K562 (cell line): ENCODE measurements around the gene COA6. TPM values are rescaled to one million over a fixed set of nuclear protein-coding genes. Genes with fewer than 3 reads are reported as not detected.

Source experiments
- ATAC-seq: fragments of 200-7000 bp; cut with Tn5 transposase; 3 replicates; pipeline ENCODE4 v1.9.1; 2020; ENCODE audit warnings: moderate library complexity
- BruUV-seq: library from RNA; stranded (reverse); fragments of 400-500 nt; replicated peaks from 2 replicates; lab custom pipeline; 2021; lab: Mats Ljungman, UMichigan
- CTCF ChIA-PET: fragments of 300-600 bp; formaldehyde crosslinking; extraction: SDS; loops from one replicate; lab custom pipeline; 2021; ENCODE audit warnings: low intra/inter-chr PET ratio; lab: Yijun Ruan, JAX
- POLR2A ChIA-PET: fragments of 300-600, 350-650 bp; sonication (Branson Sonifier 250); formaldehyde crosslinking; extraction: SDS; loops from one replicate; lab custom pipeline; 2021; ENCODE audit warnings: antibody characterized with exemption, inconsistent platforms; lab: Yijun Ruan, JAX
- DNase-seq, 4 experiments: peaks; one replicate each; pipeline versions ENCODE4 v3.0.0 to v3.0.0-alpha.2; 2011 to 2018; ENCODE audit warnings: low spot score in 3 of 4, mixed read lengths in 3 of 4; ENCODE audit errors: extremely low read depth in 1 of 4
- FAIRE-seq: peaks from 2 replicates; lab custom pipeline; 2011; peaks lifted over from hg19 to GRCh38; lab: Jason Lieb, UNC
- H2AFZ ChIP-seq: 2 replicates; pipeline ENCODE4 v1.6.0; 2011; ENCODE audit warnings: low read depth, low read length, control low read depth, inconsistent platforms
- H3K27ac ChIP-seq: fragments of 200-600 bp; 3 replicates; pipeline ENCODE4 v1.8.0; 2011; ENCODE audit warnings: low read depth, mild to moderate bottlenecking, control low read depth, inconsistent platforms, low read length, moderate library complexity, mixed read lengths; ENCODE audit errors: extremely low read depth
- H3K27me3 ChIP-seq, 2 experiments: fragments of 300-600 bp in 1 of 2; 2 replicates in 1 of 2; 3 replicates in 1 of 2; pipeline versions ENCODE4 v1.6.0 to v1.8.0; 2011; ENCODE audit warnings: inconsistent platforms in 2 of 2, low read length in 2 of 2, mild to moderate bottlenecking in 1 of 2, mixed read lengths in 1 of 2, moderate library complexity in 1 of 2; ENCODE audit not compliant: control insufficient read depth in 2 of 2, insufficient read depth in 2 of 2
- H3K36me3 ChIP-seq: fragments of 300-600 bp; 3 replicates; pipeline ENCODE4 v1.8.0; 2011; ENCODE audit warnings: mild to moderate bottlenecking, low read length, inconsistent platforms; ENCODE audit not compliant: control insufficient read depth, insufficient read depth
- H3K4me1 ChIP-seq, 2 experiments: fragments of 200-600 bp in 1 of 2; replicated peaks in 1 of 2; 2 replicates in 1 of 2; 3 replicates in 1 of 2; pipeline versions ENCODE4 v1.5.1 to v1.8.0; 2011; ENCODE audit warnings: inconsistent platforms in 2 of 2, low read length in 2 of 2, mild to moderate bottlenecking in 1 of 2, mixed read lengths in 1 of 2, moderate library complexity in 1 of 2; ENCODE audit not compliant: control insufficient read depth in 2 of 2, insufficient read depth in 2 of 2
- H3K4me2 ChIP-seq: 2 replicates; pipeline ENCODE4 v1.6.1; 2011; ENCODE audit warnings: low read length, control low read depth, inconsistent platforms, mixed read lengths; ENCODE audit not compliant: insufficient read depth
- H3K4me3 ChIP-seq: fragments of 200-600 bp; sonication (generic), shearing (Covaris generic); 2 replicates; pipeline ENCODE4 v1.5.1; 2016; ENCODE audit warnings: control low read depth, inconsistent platforms
- H3K79me2 ChIP-seq: fragments of 200-600 bp; 3 replicates; pipeline ENCODE4 v1.8.0; 2011; ENCODE audit warnings: low read length, inconsistent platforms; ENCODE audit not compliant: control insufficient read depth, insufficient read depth
- H3K9ac ChIP-seq, 2 experiments: 2 replicates each; pipeline versions ENCODE4 v1.6.0 to v1.6.1; 2011; ENCODE audit warnings: low read depth in 2 of 2, low read length in 2 of 2, control low read depth in 1 of 2, inconsistent platforms in 1 of 2, mild to moderate bottlenecking in 1 of 2, mixed read lengths in 1 of 2; ENCODE audit not compliant: insufficient read depth in 1 of 2
- H3K9me1 ChIP-seq: one replicate; pipeline ENCODE4 v1.6.0; 2011; ENCODE audit warnings: inconsistent platforms, mild to moderate bottlenecking, low read length, moderate library complexity; ENCODE audit not compliant: control insufficient read depth, insufficient read depth
- H3K9me3 ChIP-seq: replicated peaks from 2 replicates; pipeline ENCODE4 v1.5.1; 2011; ENCODE audit warnings: low read depth, low read length, inconsistent platforms; ENCODE audit not compliant: control insufficient read depth, insufficient read depth
- H4K20me1 ChIP-seq: replicated peaks from 2 replicates; pipeline ENCODE4 v1.6.1; 2011; ENCODE audit warnings: low read length, inconsistent platforms, mixed read lengths; ENCODE audit not compliant: control insufficient read depth, insufficient read depth
- ATF7 ChIP-seq: fragments of 450-650 bp; IDR thresholded peaks from 2 replicates; pipeline ENCODE4 v1.7.1; 2014; ENCODE audit warnings: mild to moderate bottlenecking, moderate library complexity
- CBX3 ChIP-seq, 2 experiments: IDR thresholded peaks; 1 replicate in 1 of 2; 2 replicates in 1 of 2; pipeline ENCODE4 v1.6.1; 2012; ENCODE audit warnings: inconsistent platforms in 2 of 2, low read length in 2 of 2, borderline replicate concordance in 1 of 2, control low read depth in 1 of 2
- GABPA ChIP-seq: fragments of 200-800 bp; sonication (Bioruptor generic); conservative IDR thresholded peaks from 2 replicates; pipeline ENCODE4 v1.6.1; 2016; ENCODE audit warnings: low read depth, missing genetic modification characterization, missing compliant biosample characterization
- HDAC2 ChIP-seq: fragments of 450-650 bp; IDR thresholded peaks from 2 replicates; pipeline ENCODE4 v1.6.1; 2016; ENCODE audit warnings: mild to moderate bottlenecking
- HMG20B ChIP-seq: fragments of 250-450 bp; sonication (Bioruptor Pico); IDR thresholded peaks from 2 replicates; pipeline ENCODE4 v1.5.0; 2021; ENCODE audit warnings: mild to moderate bottlenecking
- MGA ChIP-seq: fragments of 450-650 bp; IDR thresholded peaks from 2 replicates; pipeline ENCODE4 v1.6.1; 2016; ENCODE audit warnings: mild to moderate bottlenecking, moderate library complexity
- ZBTB2 ChIP-seq: fragments of 450-650 bp; IDR thresholded peaks from 2 replicates; pipeline ENCODE4 v1.6.1; 2016; ENCODE audit warnings: antibody characterized with exemption
- ZNF436 ChIP-seq: fragments of 250-450, 450-650 bp; sonication (Bioruptor Pico); formaldehyde crosslinking; IDR thresholded peaks from 2 replicates; pipeline ENCODE4 v1.7.0; 2020; ENCODE audit warnings: mild to moderate bottlenecking
- ZNF717 ChIP-seq: fragments of 250-450 bp; sonication (Bioruptor Pico); IDR thresholded peaks from 2 replicates; pipeline ENCODE4 v1.5.0; 2021
- WGBS: fragments of 100-300 bp; shearing (Covaris generic); methylation state at CpG from one replicate; pipeline ENCODE4 v1.1.6; 2016; ENCODE audit warnings: low coverage, mixed read lengths; ENCODE audit not compliant: insufficient coverage; ENCODE audit errors: missing lambda C conversion rate; 5-methylcytosine and 5-hydroxymethylcytosine counted together
- in situ Hi-C: fragments of 300-500 bp; cut with MboI; formaldehyde crosslinking; loops from 4 replicates; pipeline ENCODE4 v1.15.0; 2018; ENCODE audit warnings: inconsistent platforms, mixed read lengths
- intact Hi-C: fragments of 100-400 bp; cut with micrococcal nuclease; formaldehyde crosslinking; loops from 2 replicates; pipeline ENCODE4 v1.14.2; 2022
- polyA plus RNA-seq, 8 experiments: library from polyadenylated mRNA; depleted of rRNA in 4 of 8; stranded (reverse) in 5 of 8; unstranded in 3 of 8; fragments of >200 nt; fragmentation: Nextera tagmentation in 2 of 8; fragmentation: Illumina TruSeq in 1 of 8; extraction: Ambion mirVana in 2 of 8; extraction: Trizol in 1 of 8; gene quantifications; 2 replicates each; pipeline versions ENCODE4 v1.2.1 to v1.2.3, GENCODE V29; 2011 to 2014; ENCODE audit warnings: inconsistent platforms in 1 of 8, missing spikeins in 1 of 8
- total RNA-seq, 7 experiments: library from RNA; depleted of rRNA in 6 of 7; stranded (reverse); fragments of >200 nt in 6 of 7; fragmentation: Illumina TruSeq in 2 of 7; extraction: Trizol in 2 of 7; gene quantifications; 2 replicates each; pipeline versions ENCODE4 v1.2.1 to v1.2.3, GENCODE V29; 2011 to 2021; ENCODE audit warnings: low replicate concordance in 1 of 7

Gene COA6
- total and polyA plus RNA-seq, 9 of the 15 experiments (the other 6 are each of a cell fraction or from before 2014, with no cell fraction given), result 77.7 to 187 (median 134) TPM

- H3K4me3 ChIP-seq, result no peak overlapping the region
- H3K36me3 ChIP-seq, result peaks cover 6% of the 10 kb centered on the region
- ChIA-PET POLR2A (interaction anchor here (1.0 kb wide), 1 partner anchor 9 kb away, joined by 3 read pairs; no protein-coding TSS in a partner anchor), CTCF (no interaction called here)
- BruUV-seq, result no TSS peak
- ATAC-seq (no peak), DNase-seq (no peak), FAIRE-seq (no peak)
- H3K4me2 ChIP-seq, result 0 out of 2 replicates have a peak overlapping the region, but pooled peaks have one; percentile 0
- H4K20me1 ChIP-seq, result no peaks in the 10 kb centered on the region
- H3K27me3 ChIP-seq, result no peaks in the 10 kb centered on the region
- H2AFZ ChIP-seq, result peak overlapping the region; percentile 6
- peaks cover 33% of the 10 kb centered on the region for H3K79me2 ChIP-seq
- intact Hi-C loops, result loop anchor here (5.0 to 10.0 kb wide), 3 partner anchors 233 to 723 kb away; no protein-coding TSS in a partner anchor
- H3K9ac ChIP-seq, result no peak overlapping the region; a peak in 1 of 4 replicates
- no peaks in the 10 kb centered on the region for H3K9me3 ChIP-seq
- H3K4me1 ChIP-seq, result peaks cover 5 to 34% of the 10 kb centered on the region in 2 experiments
- in situ Hi-C loops, result no loop called here
- H3K9me1 ChIP-seq, result no peaks in the 10 kb centered on the region
- H3K27ac ChIP-seq, result peak overlapping the region; percentile 7; the same call in 1 of the 3 replicates
- WGBS, result 25% methylated on average over 1 of the region's 1 CpG
- TF ChIP-seq HMG20B, result no peak
- no peak for TF ChIP-seq CBX3 (IDR thresholded peaks at IDR 0.05; ENCODE audit: borderline replicate concordance in 1 of 2, low read length in 2 of 2)
- TF ChIP-seq ZBTB2, result peak; percentile 65; the same call in 1 of the 2 replicates
- TF ChIP-seq MGA, result no peak
- no peak for TF ChIP-seq ZNF436 (CRISPR knock-in tag)
- no peak for TF ChIP-seq ATF7
- TF ChIP-seq ZNF717 (CRISPR knock-in tag), result no peak
- TF ChIP-seq GABPA (tag), result 0 out of 2 replicates have a peak, but pooled peaks have one; percentile 15
- peak; percentile 68 for TF ChIP-seq HDAC2
Observed at GRCh38 chr1:234369784-234370183, 3.5 kb upstream of the COA6 start.
